Nephron (organoid): ENCODE results near the gene TLX3.

Experiments
- H3K27ac Mint-ChIP-seq, 3 experiments: 2 replicates each; pipeline ENCODE4 v1.8.0; 2020; ENCODE audit warnings: mixed read lengths in 3 of 3, mild to moderate bottlenecking in 2 of 3, moderate library complexity in 1 of 3
- H3K27me3 Mint-ChIP-seq: 2 replicates; pipeline ENCODE4 v1.8.0; 2021; ENCODE audit warnings: low read depth, mild to moderate bottlenecking, moderate library complexity, mixed read lengths
- H3K36me3 Mint-ChIP-seq: 2 replicates; pipeline ENCODE4 v1.8.0; 2020; ENCODE audit warnings: low read depth, mixed read lengths
- H3K4me1 Mint-ChIP-seq: 2 replicates; pipeline ENCODE4 v1.8.0; 2020; ENCODE audit warnings: mixed read lengths
- H3K4me3 Mint-ChIP-seq, 3 experiments: 2 replicates each; pipeline ENCODE4 v1.8.0; 2020; ENCODE audit warnings: mild to moderate bottlenecking in 3 of 3, mixed read lengths in 3 of 3, moderate library complexity in 2 of 3
- H3K9me3 Mint-ChIP-seq: 2 replicates; pipeline ENCODE4 v1.8.0; 2020; ENCODE audit warnings: mixed read lengths
- CTCF ChIP-seq, 3 experiments: fragments of 200-600 bp; sonication (generic); IDR thresholded peaks; one replicate each; pipeline ENCODE4 v1.5.0; 2021; ENCODE audit warnings: antibody characterized with exemption in 3 of 3; ENCODE audit not compliant: unreplicated experiment in 3 of 3

Gene TLX3

GRCh38 chr5:171308453-171309275, at the start of gene TLX3:
TSS of gene TLX3 (plus strand) at chr5:171309248. CDS start at chr5:171309366, 118 bp downstream.
- peaks cover 26% of the 10 kb centered on the region for H3K4me1 Mint-ChIP-seq
- H3K36me3 Mint-ChIP-seq = no peaks in the 10 kb centered on the region
- peak within 1 kb of the TSS; percentile 42 to 75 (median 72) for H3K4me3 Mint-ChIP-seq
- H3K27me3 Mint-ChIP-seq = peaks cover 99% of the 10 kb centered on the region
- H3K27ac Mint-ChIP-seq = no peak within 1 kb of the TSS
- no peak for TF ChIP-seq CTCF (IDR thresholded peaks at IDR 0.05; ENCODE audit: unreplicated experiment in 3 of 3)
- H3K9me3 Mint-ChIP-seq = peaks cover under 1% of the 10 kb centered on the region

GRCh38 chr5:171261361-171261760, 47.7 kb upstream of the TLX3 start:
- Mint-ChIP-seq H3K4me3 (no peak overlapping the region), H3K27ac (no peak overlapping the region), H3K27me3 (peaks cover 4% of the 10 kb centered on the region), H3K4me1 (no peaks in the 10 kb centered on the region), H3K9me3 (no peaks in the 10 kb centered on the region), H3K36me3 (no peaks in the 10 kb centered on the region)
- TF ChIP-seq CTCF (IDR thresholded peaks at IDR 0.05; ENCODE audit: unreplicated experiment in 3 of 3) = no peak

GRCh38 chr5:171261904-171262303, 47.1 kb upstream of the TLX3 start:
- TF ChIP-seq CTCF (IDR thresholded peaks at IDR 0.05; ENCODE audit: unreplicated experiment in 3 of 3) = no peak
- H3K9me3 Mint-ChIP-seq = no peaks in the 10 kb centered on the region
- no peak overlapping the region for H3K27ac Mint-ChIP-seq

GRCh38 chr5:171263181-171263580, 45.9 kb upstream of the TLX3 start:
- no peaks in the 10 kb centered on the region for H3K36me3 Mint-ChIP-seq
- peaks cover 4% of the 10 kb centered on the region for H3K27me3 Mint-ChIP-seq
- no peak for TF ChIP-seq CTCF (IDR thresholded peaks at IDR 0.05; ENCODE audit: unreplicated experiment in 3 of 3)
- no peaks in the 10 kb centered on the region for H3K9me3 Mint-ChIP-seq
- no peaks in the 10 kb centered on the region for H3K4me1 Mint-ChIP-seq
- H3K4me3 Mint-ChIP-seq = no peak overlapping the region
- H3K27ac Mint-ChIP-seq = no peak overlapping the region

More at GRCh38 chr5:171261904-171262303, 47.1 kb upstream of the TLX3 start:
- Mint-ChIP-seq H3K27me3 (peaks cover 4% of the 10 kb centered on the region), H3K4me3 (no peak overlapping the region), H3K36me3 (no peaks in the 10 kb centered on the region), H3K4me1 (no peaks in the 10 kb centered on the region)

- no peaks in the 10 kb centered on the region for H3K9me3 Mint-ChIP-seq
- no peak for TF ChIP-seq CTCF (IDR thresholded peaks at IDR 0.05; ENCODE audit: unreplicated experiment in 3 of 3)
- H3K4me3 Mint-ChIP-seq = no peak overlapping the region
- H3K36me3 Mint-ChIP-seq = no peaks in the 10 kb centered on the region
- no peaks in the 10 kb centered on the region for H3K4me1 Mint-ChIP-seq
- H3K27me3 Mint-ChIP-seq = peaks cover 4% of the 10 kb centered on the region
- H3K27ac Mint-ChIP-seq = no peak overlapping the region
Observed at GRCh38 chr5:171264843-171265242, 44.2 kb upstream of the TLX3 start.
